Right kidney (tissue), 9 donors: ENCODE measurements around the gene CHMP2B.

ENCODE experiments used
- DNase-seq: peaks from one replicate; pipeline ENCODE4 v3.0.0-alpha.2; 2016
- long read RNA-seq, 8 donors: transcript quantifications; one replicate each; lab custom pipeline, GENCODE V29; 2026

CHMP2B gene, protein sequence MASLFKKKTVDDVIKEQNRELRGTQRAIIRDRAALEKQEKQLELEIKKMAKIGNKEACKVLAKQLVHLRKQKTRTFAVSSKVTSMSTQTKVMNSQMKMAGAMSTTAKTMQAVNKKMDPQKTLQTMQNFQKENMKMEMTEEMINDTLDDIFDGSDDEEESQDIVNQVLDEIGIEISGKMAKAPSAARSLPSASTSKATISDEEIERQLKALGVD
- long read RNA-seq, donor 1, transcript CHMP2B-201 (6 exons, 2,557 nt): major isoform, 28 of 58 reads
- long read RNA-seq, donor 1, partial matches to known transcripts: 26 of 58 reads
- long read RNA-seq, donor 1, other reads (novel, unspliced or antisense): 0 of 58 reads
- long read RNA-seq, donor 2, transcript CHMP2B-201 (6 exons, 2,557 nt): major isoform, 14 of 15 reads
- long read RNA-seq, donor 2, partial matches to known transcripts: 0 of 15 reads
- long read RNA-seq, donor 2, other reads (novel, unspliced or antisense): 0 of 15 reads
- long read RNA-seq, donor 3, transcript CHMP2B-201 (6 exons, 2,557 nt): major isoform, 10 of 10 reads
- long read RNA-seq, donor 3, partial matches to known transcripts: 0 of 10 reads
- long read RNA-seq, donor 3, other reads (novel, unspliced or antisense): 0 of 10 reads
- long read RNA-seq, donor 4, transcript CHMP2B-201 (6 exons, 2,557 nt): major isoform, 19 of 46 reads
- long read RNA-seq, donor 4, partial matches to known transcripts: 25 of 46 reads
- long read RNA-seq, donor 4, other reads (novel, unspliced or antisense): 0 of 46 reads
- long read RNA-seq, donor 5, transcript CHMP2B-201 (6 exons, 2,557 nt): major isoform, 23 of 45 reads
- long read RNA-seq, donor 5, partial matches to known transcripts: 21 of 45 reads
- long read RNA-seq, donor 5, other reads (novel, unspliced or antisense): 0 of 45 reads
- long read RNA-seq, donor 6, transcript CHMP2B-201 (6 exons, 2,557 nt): major isoform, 24 of 31 reads
- long read RNA-seq, donor 6, partial matches to known transcripts: 6 of 31 reads
- long read RNA-seq, donor 6, other reads (novel, unspliced or antisense): 0 of 31 reads
- long read RNA-seq, donor 7, transcript CHMP2B-201 (6 exons, 2,557 nt): major isoform, 33 of 34 reads
- long read RNA-seq, donor 7, partial matches to known transcripts: 0 of 34 reads
- long read RNA-seq, donor 7, other reads (novel, unspliced or antisense): 0 of 34 reads
- long read RNA-seq, donor 8, transcript CHMP2B-201 (6 exons, 2,557 nt): major isoform, 29 of 43 reads
- long read RNA-seq, donor 8, partial matches to known transcripts: 14 of 43 reads
- long read RNA-seq, donor 8, other reads (novel, unspliced or antisense): 0 of 43 reads

DNA sequence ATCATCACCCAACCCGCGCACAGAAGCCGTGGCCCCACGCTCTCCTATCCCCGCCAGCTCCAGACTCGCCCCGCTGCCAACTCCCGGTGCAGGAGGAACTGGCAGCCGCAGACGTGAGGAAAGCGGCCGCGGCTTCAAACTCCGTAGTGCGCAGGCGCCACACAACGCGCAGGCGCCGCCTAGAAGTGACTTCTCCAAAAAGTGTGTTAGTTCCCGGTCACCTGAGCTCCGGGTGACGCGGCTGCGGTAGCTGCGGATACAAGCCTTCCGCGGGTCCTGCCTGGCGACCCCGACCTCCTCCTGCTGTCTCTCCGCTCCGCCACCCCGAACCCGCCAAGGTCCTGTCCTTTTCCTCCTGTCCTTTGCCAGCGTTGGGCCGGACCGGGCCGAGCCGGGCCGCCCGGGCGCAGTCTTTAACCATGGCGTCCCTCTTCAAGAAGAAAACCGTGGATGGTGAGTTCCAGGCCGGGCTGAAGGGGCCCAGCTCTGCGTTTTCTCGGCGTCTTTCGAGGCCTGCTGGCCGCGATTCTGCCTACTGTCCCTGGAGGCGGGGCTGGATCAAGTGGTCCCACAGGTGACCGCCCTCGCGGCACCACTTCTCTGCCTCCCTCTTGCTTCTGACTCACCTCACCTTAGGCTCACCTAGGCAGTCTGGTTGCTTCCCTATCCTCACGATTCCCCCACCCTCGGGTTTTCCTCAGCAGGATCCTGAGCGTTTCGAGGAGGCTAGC is at the start of gene CHMP2B:
CHMP2B (plus strand) TSS at position 206 of the 731 bp plus-strand sequence; CDS start at position 420, 214 bp downstream.
- DNase-seq: peak; percentile 93

DNA sequence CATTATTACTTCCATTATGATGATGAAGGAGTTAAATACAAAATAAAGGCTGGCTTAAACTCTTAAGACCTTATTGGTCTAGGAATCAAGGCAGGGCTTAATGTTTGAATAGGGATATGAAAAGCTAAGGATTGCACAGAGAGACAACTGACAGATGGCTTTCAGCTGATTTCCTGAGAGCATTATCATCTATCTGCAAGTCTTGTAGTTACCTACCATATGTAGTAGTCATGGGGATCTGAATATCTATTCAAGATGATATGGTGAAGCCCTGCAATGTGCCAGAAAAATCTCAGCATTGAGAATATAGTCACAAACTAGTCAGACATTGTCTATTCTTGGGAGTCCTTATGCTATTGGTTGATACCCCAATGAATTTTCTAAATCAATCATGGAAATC is 47.5 kb upstream of the CHMP2B start:
- no peak for DNase-seq

DNA sequence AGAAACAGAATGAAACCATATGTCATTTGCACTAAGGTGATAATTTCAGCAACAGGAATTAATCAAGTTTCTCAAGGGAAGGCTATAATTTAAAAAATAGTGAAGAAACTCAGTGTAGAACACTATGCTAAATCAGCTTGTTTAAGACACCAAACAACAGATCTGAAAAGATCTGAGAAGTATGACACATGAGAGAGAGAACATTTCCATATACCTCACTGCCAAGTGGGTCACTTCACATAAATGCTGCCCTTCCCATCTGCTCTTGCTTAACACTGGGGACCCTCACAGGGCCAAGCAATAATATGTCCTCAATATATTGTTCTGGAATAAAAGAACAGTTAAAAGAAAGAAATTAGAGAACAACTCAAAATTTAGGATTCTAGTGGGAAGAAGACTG is 45.6 kb upstream of the CHMP2B start:
- no peak for DNase-seq

DNA sequence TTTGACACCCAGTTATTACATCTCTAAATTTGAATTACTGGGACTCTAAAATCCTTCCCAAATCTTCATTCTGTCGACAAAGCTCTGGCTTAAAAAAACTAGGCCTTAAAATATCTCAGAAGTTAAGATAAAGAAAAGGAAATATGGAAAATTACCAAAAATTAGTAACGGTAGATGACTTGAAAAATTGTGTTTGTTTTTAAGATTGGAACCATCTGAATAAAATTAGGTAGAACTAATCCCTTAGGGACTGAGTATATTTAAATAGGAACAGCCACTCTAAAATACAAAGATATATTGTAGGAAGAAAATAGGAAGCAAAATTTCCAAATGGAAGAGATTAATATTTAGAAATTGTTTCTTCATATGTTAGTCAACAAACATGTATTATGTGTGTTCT is 45.1 kb upstream of the CHMP2B start:
- DNase-seq: no peak

DNA sequence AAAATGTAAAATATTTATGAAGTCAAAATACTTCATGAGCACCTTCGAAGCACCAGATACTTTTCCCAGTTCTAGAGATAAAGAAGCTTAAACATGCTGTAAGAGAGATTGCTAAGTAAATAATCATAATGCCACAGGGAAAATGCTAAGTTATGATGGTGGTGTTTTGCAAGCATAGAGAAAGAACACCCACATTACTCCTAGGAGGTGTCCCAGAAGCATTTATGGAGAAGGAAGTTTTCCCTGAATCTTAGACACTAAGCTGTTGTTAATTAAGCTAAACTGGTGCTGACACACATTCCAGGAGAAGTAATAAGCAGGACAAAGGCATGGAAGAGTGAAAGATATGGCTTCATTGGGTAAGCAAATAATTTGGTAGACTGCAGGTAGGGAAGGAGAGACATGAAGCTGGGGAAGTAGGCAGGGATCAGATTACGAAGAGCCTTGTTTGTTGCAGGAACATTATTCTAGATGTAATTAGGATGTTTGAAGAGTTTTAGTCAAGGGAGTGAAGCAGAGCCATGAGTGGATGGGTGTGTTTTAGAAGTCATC is 40.4 kb upstream of the CHMP2B start:
- DNase-seq: no peak

DNA sequence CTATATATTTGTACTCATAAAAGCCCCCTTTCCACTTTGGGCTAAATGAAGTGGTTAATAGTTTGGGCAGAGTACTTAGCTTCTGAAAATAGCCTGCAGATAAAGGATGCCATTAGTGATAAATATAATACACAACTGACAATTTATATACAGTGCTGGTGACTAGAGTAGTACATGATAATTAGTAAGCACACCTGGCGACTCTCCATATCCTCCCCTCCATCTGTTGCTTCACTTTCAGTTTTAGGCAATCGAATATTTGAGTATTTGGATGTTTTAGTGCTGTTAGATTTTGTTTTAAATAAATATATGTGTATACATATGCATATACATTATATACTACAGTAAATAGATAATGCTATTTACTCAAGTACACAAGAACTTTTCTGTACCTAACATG is 35.9 kb upstream of the CHMP2B start:
- no peak for DNase-seq

DNA sequence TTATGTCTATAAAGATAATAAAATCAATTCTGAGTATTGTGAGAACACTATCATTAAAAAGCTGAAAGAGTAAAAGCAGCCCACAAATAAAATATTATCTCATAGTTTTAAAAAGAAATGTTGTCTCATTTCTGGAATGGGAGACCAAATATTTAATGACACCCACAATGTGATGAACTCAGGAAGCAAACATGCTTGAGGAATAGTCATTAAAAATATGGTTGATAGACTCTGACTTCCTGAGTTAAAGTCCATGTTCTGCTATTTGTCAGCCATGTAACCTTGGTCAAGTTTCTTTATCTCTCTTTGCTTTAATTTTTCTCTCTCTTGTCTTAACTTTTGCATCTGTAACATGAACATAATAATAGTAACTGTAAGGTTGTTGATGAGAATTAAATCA is 35.5 kb upstream of the CHMP2B start:
- no peak for DNase-seq

DNA sequence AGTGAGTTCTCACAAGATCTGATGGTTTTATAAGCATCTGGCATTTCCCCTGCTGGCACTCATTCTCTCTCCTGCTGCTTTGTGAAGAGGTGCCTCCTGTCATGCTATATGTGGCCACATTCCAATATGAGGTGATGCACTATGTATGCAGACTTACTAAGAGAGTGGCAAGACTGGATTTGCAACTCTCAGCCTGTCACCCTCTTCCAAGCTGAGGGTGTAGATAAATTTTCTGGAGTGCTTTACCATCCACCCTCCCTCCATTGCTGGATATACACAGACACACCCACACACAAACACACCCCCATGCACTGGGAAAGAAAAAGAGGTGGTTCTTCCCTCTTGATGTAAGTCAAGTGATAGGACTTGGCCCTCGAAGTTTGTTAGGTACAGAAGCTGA is 30.2 kb upstream of the CHMP2B start:
- no peak for DNase-seq

DNA sequence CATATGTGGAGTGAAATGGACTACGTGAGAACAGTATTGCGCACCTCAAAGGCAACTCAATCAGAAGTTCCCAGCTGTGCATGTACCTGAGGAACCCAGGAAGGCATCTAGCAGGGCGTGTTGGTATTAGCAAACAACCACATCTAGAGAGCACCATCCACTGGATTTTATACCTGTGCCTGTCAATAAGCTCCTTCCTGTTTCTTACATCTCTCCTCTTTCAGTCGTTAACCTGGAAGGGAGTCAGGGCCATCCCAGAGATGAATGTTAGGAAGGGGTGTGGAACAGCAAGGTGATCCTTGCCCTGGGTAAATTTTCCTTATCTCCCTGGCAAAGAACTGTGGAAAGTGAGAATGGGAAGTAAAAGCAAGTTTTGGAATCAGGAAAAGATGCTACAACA is 29.6 kb upstream of the CHMP2B start:
- no peak for DNase-seq

DNA sequence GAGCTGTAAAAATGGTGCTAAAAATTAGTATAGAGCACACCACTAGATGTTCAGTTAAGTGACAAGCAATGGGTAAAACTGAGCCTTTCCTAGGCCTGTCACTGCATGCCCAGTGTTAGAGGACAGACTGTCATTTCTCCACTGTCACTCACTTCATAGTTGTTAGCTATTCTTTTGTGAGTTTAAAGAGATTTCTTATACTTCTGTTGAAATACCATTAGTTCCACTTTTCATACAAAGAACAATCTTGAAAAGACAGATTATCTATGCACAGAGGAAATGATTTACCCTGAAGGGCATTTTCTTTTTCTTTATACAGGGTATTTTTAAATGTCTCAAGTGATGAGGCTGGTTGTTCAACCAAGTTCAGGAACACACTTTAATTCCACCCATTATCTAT is 28.3 kb upstream of the CHMP2B start:
- DNase-seq: no peak

DNA sequence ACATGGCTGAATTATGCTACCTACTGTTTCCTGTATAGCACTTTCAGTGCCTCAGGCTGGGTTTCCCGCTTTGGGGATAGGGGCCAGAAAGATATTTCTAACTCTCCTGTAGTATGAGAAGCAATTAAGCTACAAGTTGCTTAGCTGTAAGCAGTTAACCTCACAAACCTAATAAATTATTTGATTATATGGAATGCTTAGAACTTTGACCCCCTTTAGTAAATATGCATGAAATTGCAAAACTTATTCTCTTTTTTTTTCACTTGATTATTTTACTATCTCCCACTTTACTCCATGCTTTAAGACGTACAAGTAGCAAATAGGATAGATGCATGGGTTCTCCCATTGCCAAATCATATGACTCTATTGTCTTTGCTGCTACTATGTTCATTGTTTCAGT is 27.5 kb upstream of the CHMP2B start:
- no peak for DNase-seq

DNA sequence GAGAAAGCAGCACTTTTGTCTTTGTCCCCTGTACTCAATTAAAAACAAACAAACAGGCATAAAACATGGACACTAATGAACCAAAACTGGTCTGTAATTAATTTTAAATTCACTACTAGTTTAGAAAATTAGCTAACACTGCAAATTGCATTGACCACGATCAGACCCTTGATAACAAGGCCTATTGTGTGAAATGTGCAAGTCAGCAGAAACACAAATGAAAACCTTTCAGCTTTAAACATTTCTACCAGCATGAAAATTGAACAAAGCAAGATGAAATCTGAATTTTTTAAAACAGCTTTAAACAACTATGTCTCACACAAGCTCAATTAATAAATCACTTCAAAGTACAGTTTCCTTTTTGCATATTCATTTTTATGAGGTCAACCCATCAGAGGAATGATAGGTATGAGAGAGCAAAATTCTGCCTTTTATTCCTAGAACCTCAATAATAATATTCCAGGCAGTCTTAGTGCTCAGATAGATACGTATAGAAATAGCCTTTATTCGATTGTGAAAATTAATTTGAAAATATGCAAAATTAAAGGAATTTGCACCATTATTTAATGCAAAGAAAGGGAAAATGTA is 27.0 kb upstream of the CHMP2B start:
- no peak for DNase-seq

DNA sequence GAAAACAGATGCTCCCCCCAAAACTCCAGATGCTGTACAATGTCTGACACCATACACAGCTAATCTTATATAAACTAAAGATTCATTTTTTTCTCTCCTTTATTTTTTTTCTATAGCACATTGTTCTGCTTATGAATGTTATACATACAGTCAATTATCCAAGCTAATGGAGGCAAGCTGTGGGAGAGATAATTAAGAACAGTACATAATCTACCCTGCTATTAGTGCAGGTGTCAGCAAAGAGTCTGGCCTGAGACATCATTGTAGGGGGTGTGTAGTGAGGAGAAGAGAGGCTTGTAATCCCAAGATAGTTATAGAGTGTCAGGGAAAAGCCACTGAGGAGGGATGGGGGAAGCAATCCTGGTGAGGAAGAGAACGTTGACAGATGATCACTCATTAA is 25.4 kb upstream of the CHMP2B start:
- no peak for DNase-seq

DNA sequence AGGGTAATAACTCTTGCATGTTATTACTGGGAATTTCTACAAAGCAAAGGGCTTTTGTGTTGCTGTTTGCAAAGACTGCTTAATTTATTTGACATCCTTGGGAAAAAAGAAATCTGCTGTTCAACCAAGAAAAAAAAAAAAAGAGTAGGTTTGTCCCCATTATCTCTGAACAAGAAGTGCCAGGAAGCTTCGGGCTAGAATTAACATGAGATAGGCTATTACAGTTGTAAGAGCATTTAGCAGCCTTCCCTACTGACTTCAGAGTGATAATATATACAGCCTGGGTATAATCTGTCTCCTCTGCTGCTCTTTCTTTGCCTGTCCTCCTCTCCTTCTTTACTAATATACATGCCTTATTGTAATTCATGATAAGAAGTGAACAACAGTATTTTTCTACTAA is 23.3 kb upstream of the CHMP2B start:
- no peak for DNase-seq

DNA sequence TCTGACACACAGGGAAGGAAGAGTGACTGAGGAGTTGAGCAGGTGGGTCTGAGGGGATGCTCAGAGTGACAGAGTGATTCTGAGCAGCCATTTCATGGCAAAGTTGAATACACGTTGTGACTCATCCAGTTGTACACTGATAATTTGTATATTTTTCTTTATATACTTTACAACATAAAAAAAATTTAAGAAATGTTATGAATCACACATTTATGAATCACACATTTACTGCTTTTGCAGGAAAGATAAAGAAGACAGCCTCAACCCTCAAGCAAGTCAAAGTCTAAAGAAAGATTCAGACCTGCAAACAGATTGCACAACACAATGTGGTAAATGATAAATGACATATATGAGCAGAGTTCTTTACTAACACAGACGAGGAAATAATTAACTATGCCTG is 21.0 kb upstream of the CHMP2B start:
- DNase-seq: no peak

DNA sequence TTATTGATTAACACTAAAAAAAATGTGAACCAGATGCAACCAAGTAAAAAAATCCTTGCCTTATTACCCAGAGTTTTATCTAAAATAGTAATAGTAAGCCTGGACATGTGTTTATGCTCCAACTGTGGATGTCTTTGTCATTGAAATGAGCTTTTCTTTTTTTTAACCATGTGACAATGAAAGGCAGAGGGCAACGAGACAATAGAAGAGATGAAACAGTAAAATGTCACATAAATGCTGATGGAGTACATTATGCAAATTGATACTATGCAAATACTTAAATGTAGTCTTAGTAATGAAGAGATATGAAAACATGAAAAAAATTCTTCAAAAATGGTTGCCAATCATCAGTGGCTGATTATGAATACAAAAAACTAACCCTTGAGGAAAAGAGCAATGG is 20.5 kb upstream of the CHMP2B start:
- no peak for DNase-seq

DNA sequence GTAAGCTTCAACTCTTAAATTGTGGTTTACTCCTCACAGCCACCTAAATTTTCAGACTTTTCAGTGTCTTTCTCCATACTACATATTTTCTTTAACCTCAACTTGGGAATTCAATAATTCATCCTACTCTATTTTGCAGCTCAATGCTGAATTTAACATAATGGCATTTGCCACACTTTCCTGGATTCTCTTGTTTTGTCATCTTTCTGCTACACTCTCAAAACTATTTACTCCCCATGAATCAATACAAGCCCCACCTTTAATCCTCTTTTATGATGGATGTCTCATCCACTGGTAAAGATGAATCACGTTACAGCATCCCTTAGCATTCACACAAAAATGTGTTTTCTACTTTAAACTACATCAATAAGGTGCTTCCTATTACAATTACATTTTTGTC is 19.6 kb upstream of the CHMP2B start:
- DNase-seq: no peak

DNA sequence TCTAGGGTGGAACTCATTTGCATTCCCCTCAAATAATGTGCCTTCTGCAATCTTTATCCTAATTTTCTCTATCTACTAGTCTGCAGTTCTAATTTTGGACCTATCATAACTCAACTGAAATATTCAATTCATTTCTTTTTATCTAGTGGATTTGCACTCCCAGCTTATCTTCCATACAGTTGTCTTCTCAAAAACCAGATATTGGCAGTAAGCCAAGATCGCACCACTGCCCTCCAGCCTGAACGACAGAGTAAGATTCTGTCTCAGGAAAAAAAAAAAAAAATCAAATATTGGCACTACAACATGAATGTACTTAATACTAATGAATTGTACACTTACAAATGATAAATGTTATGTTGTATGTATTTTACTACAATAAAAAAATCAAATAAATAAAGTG is 18.0 kb upstream of the CHMP2B start:
- DNase-seq: no peak

DNA sequence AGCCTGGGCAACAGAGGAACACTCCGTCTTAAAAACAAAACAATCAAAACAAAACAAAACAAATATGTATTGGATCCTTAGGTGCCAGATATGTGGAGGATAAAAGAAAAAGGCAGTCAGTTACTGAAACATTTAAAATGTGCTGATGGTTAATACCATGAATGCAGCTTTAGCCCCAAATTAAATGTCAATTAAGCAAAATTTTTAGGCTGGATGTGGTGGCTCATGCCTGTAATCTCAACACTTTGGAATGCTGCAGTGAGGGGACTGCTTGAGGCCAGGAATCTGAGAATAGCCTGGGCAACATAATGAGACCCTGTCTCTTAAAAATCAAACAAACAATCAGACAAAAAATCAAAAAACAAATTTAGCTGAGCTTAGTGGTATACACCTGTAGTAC is 8.5 kb upstream of the CHMP2B start:
- DNase-seq: no peak

DNA sequence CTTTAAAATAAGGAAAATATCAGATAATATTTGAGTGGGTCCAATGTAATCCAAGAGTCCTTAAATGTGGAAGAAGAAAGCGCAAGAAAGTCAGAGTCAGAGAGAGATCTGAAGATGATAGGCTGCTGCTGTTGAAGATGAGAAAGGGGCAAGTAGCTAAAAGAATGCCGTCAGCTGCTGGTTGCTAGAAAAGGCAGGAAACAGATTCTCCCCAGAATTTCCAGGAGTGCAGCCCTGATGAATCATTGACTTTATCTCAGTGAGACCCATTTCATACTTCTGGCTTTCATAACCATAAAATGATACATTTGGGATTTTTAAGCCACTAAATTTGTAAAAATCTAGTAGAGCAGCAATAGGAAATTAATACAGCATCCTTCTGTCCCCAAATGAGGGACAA is 7.5 kb upstream of the CHMP2B start:
- DNase-seq: no peak

DNA sequence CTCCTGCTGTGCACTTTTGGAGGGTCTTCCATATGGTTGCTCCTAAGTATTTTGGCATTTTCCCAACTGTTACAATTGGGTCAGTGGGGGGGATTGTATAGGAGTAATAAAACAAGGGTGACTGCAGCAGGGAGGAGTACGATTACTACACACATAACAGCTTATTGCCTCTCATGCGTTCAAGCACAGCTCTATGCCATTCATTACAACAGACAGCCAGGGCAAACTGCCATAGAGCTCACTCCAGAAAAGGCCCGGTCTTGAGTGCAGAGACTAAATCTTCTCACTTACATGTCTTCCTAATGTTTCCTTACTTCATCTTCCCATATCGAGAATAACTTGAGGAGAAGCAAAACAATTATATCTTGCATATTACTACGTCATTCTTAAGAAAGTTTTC is 1.4 kb upstream of the CHMP2B start:
- DNase-seq: peak; percentile 6

DNA sequence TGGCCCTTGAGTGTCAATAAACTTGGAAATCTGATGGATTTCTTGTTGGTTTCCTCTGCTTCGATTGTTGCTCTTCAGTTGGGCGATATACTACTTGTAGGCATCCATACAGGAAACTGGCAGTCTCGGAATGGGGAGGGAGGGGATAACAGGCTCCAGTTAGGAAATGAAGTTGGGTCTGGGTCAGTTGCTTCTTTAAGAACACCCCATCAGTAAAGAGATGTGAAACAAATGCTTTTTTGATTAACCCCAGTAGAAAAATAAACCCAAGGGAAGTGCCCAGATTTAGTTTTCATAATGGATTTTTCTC is 681 bp downstream of the CHMP2B start:
- DNase-seq: no peak
